Skeletal muscle tissue (tissue), 4 donors: Measurements from ENCODE around the gene NCR1. TPM values are rescaled to one million over a fixed set of nuclear protein-coding genes. Genes with fewer than 3 reads are reported as not detected.
"Not testable (repeated sequence)": the region's sequence is repeated elsewhere in the genome, so short reads cannot be mapped to it uniquely, and the experiment has no call there.

Source experiments
- H3K27ac ChIP-seq: one replicate; pipeline ENCODE4 v1.7.0; 2013; ENCODE audit warnings: mild to moderate bottlenecking, low read depth, low read length, inconsistent platforms
- H3K27me3 ChIP-seq, 3 donors: one replicate each; pipeline ENCODE4 v1.7.0; 2013; ENCODE audit warnings: low read length in 3 of 3; ENCODE audit not compliant: control insufficient read depth in 3 of 3, insufficient read depth in 3 of 3
- H3K36me3 ChIP-seq, 3 donors: one replicate each; pipeline ENCODE4 v1.7.0; 2013; ENCODE audit warnings: low read length in 3 of 3; ENCODE audit not compliant: control insufficient read depth in 3 of 3, insufficient read depth in 3 of 3
- H3K4me1 ChIP-seq, 3 donors: one replicate each; pipeline ENCODE4 v1.7.0; 2013; ENCODE audit warnings: low read length in 3 of 3, mild to moderate bottlenecking in 3 of 3; ENCODE audit not compliant: control insufficient read depth in 3 of 3, insufficient read depth in 3 of 3
- H3K4me3 ChIP-seq, 3 donors: one replicate each; pipeline ENCODE4 v1.7.0; 2013; ENCODE audit warnings: low read length in 3 of 3
- H3K9ac ChIP-seq, 3 donors: one replicate each; pipeline ENCODE4 v1.7.0; 2013; ENCODE audit warnings: low read length in 3 of 3, mild to moderate bottlenecking in 3 of 3, moderate library complexity in 2 of 3, low read depth in 1 of 3
- H3K9me3 ChIP-seq, 3 donors: one replicate each; pipeline ENCODE4 v1.7.0; 2013; ENCODE audit warnings: low read length in 3 of 3; ENCODE audit not compliant: control insufficient read depth in 3 of 3
- total RNA-seq: library from RNA; depleted of rRNA; stranded (reverse); fragments of >200 nt; gene quantifications from one replicate; pipeline ENCODE4 v1.2.3, GENCODE V29; 2014
- donor health status: Osteomylitis.

Gene NCR1
- total RNA-seq = not detected

GRCh38 chr19:54905803-54906511 is at the start of gene NCR1:
Gene NCR1 (plus strand): TSS chr19:54906148. CDS start chr19:54906188, 40 bp downstream.
- H3K27me3 ChIP-seq = peaks cover 0 to 5% (median 3%) of the 10 kb centered on the region in 3 donors
- no peaks in the 10 kb centered on the region for H3K4me1 ChIP-seq
- H3K4me3 ChIP-seq = no peak within 1 kb of the TSS
- H3K27ac ChIP-seq = no peak within 1 kb of the TSS
- peaks cover 0 to 3% (median 0%) of the 10 kb centered on the region in 3 donors for H3K9me3 ChIP-seq
- no peaks in the 10 kb centered on the region for H3K36me3 ChIP-seq
- no peak within 1 kb of the TSS for H3K9ac ChIP-seq

GRCh38 chr19:54858476-54858875 is 47.5 kb upstream of the NCR1 start:
- H3K27me3 ChIP-seq, H3K4me3 ChIP-seq, H3K9me3 ChIP-seq, H3K27ac ChIP-seq, H3K4me1 ChIP-seq, H3K9ac ChIP-seq, H3K36me3 ChIP-seq: not testable (repeated sequence)

GRCh38 chr19:54859421-54859820 is 46.5 kb upstream of the NCR1 start:
- H3K4me1 ChIP-seq, H3K27me3 ChIP-seq, H3K9ac ChIP-seq, H3K4me3 ChIP-seq, H3K27ac ChIP-seq, H3K9me3 ChIP-seq, H3K36me3 ChIP-seq: not testable (repeated sequence)

- H3K4me1 ChIP-seq, H3K4me3 ChIP-seq, H3K9me3 ChIP-seq, H3K27ac ChIP-seq, H3K36me3 ChIP-seq, H3K9ac ChIP-seq, H3K27me3 ChIP-seq: not testable (repeated sequence)
These were observed 42.5 kb upstream of the NCR1 start for GRCh38 chr19:54863459-54863858.

GRCh38 chr19:54871696-54872095 is 34.3 kb upstream of the NCR1 start:
- Histone ChIP-seq H3K9me3 (no peaks in the 10 kb centered on the region), H3K36me3 (no peaks in the 10 kb centered on the region), H3K27ac (no peak overlapping the region), H3K4me3 (no peak overlapping the region), H3K9ac (no peak overlapping the region), H3K27me3 (peaks cover 0 to under 1% (median 0%) of the 10 kb centered on the region in 3 donors), H3K4me1 (no peaks in the 10 kb centered on the region)

- Histone ChIP-seq H3K27ac (no peak within 1 kb of the TSS), H3K4me1 (no peaks in the 10 kb centered on the region), H3K27me3 (no peaks in the 10 kb centered on the region), H3K9ac (no peak within 1 kb of the TSS), H3K9me3 (no peaks in the 10 kb centered on the region), H3K4me3 (no peak within 1 kb of the TSS), H3K36me3 (no peaks in the 10 kb centered on the region)
These were observed 32.0 kb upstream of the NCR1 start, which contains the start of gene FCAR for GRCh38 chr19:54873990-54874389. Gene FCAR (plus strand): TSS chr19:54874235. CDS start chr19:54874290, 55 bp downstream.

- H3K27me3 ChIP-seq = no peaks in the 10 kb centered on the region
- H3K9me3 ChIP-seq = no peaks in the 10 kb centered on the region
- no peak overlapping the region for H3K27ac ChIP-seq
- H3K4me3 ChIP-seq = no peak overlapping the region
- no peak overlapping the region for H3K9ac ChIP-seq
- H3K36me3 ChIP-seq = no peaks in the 10 kb centered on the region
- H3K4me1 ChIP-seq = no peaks in the 10 kb centered on the region
These were observed 30.4 kb upstream of the NCR1 start for GRCh38 chr19:54875506-54875905.

GRCh38 chr19:54877471-54877870 is 28.5 kb upstream of the NCR1 start:
- Histone ChIP-seq H3K4me1 (no peaks in the 10 kb centered on the region), H3K9ac (no peak overlapping the region), H3K4me3 (no peak overlapping the region), H3K9me3 (peaks cover 0 to 3% (median 0%) of the 10 kb centered on the region in 3 donors), H3K27me3 (peaks cover 0 to 5% (median 2%) of the 10 kb centered on the region in 3 donors), H3K36me3 (no peaks in the 10 kb centered on the region), H3K27ac (no peak overlapping the region)

- H3K4me3 ChIP-seq = no peak overlapping the region
- H3K27ac ChIP-seq = no peak overlapping the region
- peaks cover 0 to 7% (median 2%) of the 10 kb centered on the region in 3 donors for H3K27me3 ChIP-seq
- H3K36me3 ChIP-seq = no peaks in the 10 kb centered on the region
- H3K9me3 ChIP-seq = peaks cover 0 to 5% (median 0%) of the 10 kb centered on the region in 3 donors
- no peaks in the 10 kb centered on the region for H3K4me1 ChIP-seq
- H3K9ac ChIP-seq = no peak overlapping the region
These were observed 24.1 kb upstream of the NCR1 start for GRCh38 chr19:54881884-54882283.

- Histone ChIP-seq H3K36me3 (no peaks in the 10 kb centered on the region), H3K27me3 (peaks cover 0 to 7% (median 2%) of the 10 kb centered on the region in 3 donors), H3K27ac (no peak overlapping the region), H3K9me3 (peaks cover 0 to 5% (median 0%) of the 10 kb centered on the region in 3 donors), H3K4me1 (no peaks in the 10 kb centered on the region), H3K9ac (no peak overlapping the region), H3K4me3 (no peak overlapping the region)
These were observed 23.2 kb upstream of the NCR1 start for GRCh38 chr19:54882758-54883157.
